GM19463 (cell line): ENCODE measurements around the gene SLC16A10.

ENCODE experiments used
- ATAC-seq: cut with Tn5 transposase; IDR thresholded peaks from one replicate; pipeline ENCODE4 v1.9.1; 2021; ENCODE audit warnings: mild to moderate bottlenecking, moderate library complexity; ENCODE audit not compliant: unreplicated experiment

SLC16A10 gene

DNA sequence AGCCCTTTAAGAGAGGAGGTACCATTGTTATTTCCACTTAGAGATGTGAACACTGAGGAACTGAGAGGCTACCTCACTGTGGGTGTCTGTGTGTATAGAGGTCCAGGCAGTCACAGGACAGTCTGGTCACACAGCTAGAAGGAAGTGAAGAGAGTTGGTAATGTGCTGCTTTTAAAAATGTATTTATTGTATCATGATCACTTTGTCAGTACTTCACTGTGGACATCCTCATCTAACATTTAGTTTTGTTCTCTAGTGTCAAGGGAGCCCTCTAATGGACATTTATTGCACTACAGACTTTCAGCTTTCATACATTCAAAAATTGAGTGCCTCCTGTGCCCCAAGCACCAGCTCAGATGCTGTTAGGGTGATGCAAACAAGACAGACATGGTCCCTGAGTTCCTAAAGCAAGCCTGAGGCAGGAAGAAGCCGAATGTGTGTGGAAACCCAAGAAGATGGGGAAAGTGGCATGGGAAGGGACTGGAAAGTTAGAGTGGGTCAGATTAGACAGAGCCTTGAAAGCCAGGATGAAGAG, 123.0 kb downstream of the SLC16A10 start:
- ATAC-seq, result no peak

DNA sequence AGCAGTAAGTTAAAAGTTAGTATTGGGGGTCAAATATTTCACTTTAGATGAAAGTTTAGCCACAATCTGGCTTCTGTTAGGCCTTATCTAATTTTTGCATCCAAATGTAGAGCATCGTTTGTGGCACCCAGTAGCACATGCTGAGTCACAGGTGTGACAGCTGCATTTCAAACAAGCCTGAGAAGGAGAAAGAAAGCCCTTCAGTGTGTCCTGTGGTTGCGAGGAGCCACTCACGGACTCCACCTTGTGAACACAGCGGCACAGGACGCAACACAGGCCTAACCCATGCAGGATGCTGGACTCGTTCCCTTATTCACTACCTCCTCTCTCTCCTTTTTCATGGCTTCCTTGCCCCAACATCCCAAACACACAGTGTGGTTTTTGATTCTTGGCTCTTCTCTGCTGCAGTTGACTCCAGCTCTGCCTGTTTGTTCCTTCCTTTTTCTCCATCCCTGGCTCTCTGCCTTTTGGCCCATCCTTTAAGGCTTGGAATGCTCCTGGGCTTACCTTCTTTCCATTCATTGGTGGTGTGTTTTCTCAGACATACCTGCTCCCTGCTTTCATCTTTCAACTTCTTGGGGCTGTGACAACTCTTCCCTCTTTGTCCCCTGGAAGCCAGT, 124.2 kb downstream of the SLC16A10 start:
- ATAC-seq, result no peak

DNA sequence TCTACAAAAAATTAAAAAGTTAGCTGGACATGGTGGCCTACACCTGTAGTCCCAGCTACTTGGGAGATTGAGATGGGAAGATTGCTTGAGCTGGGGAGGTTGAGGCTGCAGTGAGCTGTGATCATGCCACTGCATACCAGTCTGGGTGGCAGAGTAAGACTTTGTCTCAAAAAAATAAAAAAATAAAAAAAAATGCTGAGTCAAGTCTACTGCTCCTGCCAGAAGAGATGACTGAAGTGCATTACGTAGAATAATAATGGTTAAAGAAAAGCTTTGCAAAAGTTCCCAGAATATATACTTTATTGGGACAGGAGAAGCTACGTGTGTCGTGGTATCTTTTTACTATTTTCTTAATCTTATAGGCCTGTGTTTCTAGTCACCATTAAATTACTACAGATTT, 125.3 kb downstream of the SLC16A10 start:
- ATAC-seq, result no peak

DNA sequence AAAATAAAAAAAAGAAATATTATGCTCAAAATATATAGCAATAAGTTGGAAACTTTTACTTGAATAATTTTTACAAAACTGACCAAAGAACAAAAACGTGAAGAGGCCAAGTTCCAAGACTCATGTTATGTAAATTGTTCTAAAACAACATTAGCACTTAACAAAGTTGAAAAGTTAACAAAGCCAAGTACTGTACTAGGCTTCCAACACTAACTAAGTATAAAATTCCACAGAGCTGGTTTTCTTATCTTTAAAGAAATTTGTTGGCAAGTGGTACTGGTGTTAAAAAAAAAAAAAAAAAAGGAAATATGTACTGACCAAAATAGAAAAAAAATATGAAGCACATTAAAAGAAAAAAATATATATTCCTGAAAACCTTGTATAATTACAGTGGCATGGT, 127.8 kb downstream of the SLC16A10 start:
- ATAC-seq, result no peak

DNA sequence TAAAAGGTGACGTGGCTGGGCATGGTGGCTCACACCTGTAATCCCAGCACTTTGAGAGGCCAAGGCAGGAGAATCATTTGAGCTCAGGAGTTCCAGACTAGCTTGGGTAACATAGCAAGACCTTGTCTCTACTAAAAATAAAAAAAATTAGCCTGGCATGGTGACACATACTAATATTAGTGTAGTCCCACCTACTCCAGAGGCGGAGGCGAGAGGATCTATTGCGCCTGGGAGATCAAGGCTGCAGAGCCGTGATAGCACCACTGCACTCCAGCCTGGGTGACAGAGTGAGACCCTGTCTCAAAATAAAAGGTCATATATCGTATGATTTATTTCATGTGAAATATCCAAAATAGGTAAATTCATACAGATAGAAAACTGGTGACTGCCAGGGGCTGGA, 132.5 kb downstream of the SLC16A10 start:
- no peak for ATAC-seq

DNA sequence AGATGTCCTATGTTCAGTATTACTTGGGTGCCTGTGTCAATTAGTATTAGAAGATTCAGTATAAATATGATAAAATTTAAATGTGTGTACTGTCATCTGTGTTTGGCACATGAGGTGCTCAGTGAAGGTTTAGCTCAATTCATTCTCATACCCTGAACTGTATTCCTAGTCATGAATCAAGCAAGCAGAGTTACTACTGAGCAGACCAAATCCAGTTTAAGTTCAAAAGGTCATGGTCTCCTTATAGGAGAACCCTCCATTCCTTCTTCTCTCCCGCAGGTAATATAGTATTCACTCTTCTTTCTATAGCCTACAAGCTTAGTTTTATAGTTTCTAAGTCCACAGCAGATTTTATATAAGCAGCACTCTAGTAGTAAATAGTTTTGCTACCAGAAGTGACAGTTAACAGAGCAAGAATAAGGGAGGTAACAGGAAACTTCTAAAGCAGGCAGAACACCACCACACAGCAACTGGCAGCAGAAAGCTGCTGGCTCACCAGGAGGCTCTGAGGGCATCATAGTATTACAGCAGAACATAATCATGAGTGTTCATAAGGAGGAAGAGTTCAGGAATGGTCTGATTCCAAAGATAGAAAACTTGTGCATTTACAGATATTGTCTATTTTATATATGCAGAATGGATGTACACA, 133.2 kb downstream of the SLC16A10 start:
- no peak for ATAC-seq

DNA sequence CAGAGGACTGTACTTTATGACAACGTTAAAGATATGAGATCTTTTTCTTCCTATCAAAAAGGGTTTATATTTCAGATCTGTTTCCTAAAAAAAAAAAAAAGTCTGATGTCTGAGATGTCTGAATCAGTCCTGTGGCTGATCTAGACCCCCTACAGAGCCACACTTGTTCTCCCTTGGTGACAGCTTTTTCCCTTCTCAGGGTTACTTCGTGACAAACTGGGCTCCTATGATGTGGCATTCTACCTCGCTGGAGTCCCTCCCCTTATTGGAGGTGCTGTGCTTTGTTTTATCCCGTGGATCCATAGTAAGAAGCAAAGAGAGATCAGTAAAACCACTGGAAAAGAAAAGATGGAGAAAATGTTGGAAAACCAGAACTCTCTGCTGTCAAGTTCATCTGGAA, 134.5 kb downstream of the SLC16A10 start:
- no peak for ATAC-seq

DNA sequence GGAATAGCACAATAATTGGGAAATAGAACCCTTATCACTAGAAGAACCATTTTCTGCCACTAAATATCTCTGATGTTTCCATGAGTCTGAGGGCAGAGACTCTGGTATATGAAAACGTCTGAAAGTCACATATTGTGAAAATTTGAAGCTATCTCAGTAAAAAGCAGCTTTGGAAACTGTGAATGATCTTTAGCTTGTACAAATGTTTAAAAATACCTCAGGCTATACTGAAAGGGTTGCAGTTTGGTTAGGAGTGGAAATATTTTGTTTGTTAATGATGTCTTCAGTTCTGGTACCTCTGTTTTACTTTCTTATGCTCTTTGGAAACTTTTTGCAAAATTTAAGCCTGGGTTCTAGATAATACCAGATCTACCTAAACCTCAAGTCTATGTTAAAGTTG, 135.0 kb downstream of the SLC16A10 start:
- ATAC-seq, result peak; percentile 60

DNA sequence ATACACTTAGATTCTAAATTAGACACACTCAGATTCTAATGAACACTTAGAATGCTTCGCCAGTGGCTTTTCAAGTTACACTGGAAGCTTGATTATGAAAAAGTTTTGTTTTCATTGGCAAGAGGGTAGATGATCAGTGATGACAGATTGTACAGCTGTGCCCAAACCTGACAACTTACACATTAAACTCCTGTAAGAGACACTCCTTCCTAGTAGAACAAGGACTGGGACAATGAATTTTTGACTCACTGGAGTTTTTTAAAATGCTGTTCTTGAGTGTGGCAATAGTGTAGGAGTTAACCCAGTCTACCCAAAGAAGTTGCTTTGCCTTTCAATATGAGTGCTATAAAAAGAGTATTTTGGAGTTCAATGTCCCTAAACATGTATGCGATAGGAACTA, 140.8 kb downstream of the SLC16A10 start:
- no peak for ATAC-seq

DNA sequence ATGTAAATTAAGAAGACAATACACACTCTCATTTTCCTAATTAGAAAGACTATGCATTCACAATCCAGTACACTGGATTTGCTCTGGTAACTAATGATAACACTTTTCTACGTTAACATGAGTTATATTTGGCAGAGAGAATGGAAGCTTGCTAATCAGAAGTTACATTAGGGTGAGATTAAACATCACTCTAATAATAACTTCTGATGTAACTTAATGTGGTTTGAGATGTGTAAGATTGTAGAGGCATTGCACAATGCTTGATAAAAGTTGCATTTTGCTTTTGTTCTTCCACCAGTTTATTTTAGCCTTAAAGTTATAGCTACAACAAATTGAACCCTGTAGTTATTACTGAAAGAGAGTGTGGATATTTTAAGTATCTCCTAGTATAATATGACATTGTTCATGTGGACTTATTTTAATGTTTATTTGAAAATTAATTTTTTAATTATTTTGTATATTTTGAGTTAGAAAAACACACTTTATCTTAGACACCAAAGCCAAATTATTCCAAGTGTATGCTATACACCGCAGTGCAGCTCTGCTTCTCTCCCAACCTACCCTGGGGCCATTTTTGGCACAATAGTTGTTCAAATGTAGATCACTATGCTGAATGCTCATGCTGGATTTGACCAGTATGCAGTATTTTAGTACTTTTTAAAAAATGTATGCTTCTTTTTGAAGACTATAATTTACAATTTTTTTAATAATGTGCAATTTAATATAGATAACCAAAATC, 143.2 kb downstream of the SLC16A10 start:
- ATAC-seq, result no peak

DNA sequence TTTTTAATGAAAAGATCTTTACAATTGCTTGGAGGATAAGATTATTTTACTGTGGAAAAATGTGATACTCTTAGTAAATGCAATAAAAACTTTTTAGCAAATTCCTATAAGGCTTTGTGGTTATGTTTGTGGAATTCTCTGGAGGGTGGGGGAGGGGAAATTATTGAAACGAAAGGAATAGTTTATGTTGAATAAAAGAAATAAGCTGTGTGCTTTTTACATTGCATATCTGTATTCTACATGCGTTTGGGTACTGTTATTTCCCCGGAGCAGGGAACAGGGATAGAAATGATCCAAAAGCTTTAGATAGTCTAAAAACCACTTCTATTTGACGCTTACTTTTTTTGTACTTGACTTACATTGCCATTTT, 143.8 kb downstream of the SLC16A10 start:
- ATAC-seq, result no peak

DNA sequence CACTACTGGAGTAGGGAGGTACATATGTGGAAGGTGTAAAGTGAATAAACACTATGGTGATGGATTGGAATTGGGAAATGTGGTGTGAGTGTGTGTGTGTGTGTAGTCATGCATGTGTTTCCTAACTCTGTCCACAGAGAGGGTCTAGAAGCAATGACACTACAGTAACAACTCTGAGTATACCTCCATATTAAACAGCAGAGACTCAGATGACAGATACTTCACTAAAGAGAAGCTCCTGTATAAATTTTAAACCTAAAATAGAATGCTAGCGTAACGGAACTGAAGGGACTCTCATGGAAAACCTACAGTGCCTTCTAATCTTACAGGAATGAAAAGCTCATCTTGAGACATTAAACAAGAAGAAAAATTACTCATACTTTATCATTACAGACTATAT, 150.5 kb downstream of the SLC16A10 start:
- no peak for ATAC-seq

DNA sequence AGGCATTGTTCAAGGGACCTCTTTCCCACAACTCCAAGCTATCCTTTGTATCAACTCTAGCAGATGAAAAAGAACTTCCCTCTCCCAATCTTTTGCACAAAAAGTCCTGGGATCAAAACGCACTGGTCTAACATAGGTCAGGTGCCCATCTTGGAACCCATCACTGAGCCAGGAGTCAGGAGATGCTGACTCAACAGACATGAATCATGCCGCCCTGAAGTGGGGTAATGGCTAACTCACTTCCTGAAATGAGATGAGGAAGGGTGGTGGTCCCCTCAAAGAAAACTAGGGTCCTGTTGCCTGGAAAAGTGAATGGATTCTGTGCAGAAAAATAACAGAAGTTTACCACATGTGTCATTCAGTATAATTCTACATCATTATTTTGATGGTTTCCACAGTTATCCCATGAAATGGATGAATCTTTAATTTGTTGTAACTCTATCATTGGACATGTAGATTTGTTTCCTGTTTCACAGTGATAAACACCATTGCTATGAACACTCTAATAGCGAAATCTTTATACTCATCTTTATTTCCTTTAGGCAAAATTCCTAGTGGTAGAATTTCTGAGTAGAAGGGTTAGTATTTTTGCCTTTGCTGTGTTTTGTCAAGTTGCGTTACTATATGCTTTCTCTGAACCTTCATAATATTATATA, 151.3 kb downstream of the SLC16A10 start:
- ATAC-seq, result no peak

DNA sequence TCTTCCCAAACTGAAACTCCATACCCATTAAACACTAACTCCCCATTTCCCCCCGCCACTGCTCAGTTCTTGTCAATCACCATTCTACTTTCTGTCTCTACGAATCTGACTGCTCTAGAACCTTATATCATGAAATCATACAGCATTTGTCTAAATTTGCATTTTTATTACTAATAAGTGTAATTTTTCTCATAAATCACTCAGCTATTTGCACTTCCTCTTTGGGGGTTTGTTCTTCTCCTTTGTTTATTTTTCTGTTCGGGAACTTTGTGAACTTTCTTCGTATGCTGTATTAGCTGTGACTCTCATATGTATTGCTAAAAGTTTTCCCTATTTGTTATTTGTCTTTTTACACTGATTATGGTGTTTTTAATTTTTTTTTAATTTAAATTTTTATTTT, 152.2 kb downstream of the SLC16A10 start:
- no peak for ATAC-seq

DNA sequence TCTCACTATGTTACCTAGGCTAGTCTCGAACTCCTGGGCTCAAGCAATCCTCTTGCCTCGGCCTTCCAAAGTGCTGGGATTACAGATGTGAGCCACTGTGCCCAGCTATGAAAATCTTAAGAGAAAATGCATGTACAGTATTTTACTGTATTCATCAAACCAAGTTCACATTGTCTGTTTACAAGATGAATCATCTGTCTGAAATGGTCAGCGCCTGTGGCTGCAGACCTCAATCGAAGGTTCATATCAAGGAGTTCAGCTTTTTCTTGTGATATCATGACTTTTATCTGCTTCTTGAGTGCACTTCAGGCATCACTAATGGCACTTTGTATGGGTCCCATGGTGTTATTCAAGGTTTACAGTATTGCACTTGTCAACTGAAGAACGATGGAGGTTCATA, 155.1 kb downstream of the SLC16A10 start:
- no peak for ATAC-seq

DNA sequence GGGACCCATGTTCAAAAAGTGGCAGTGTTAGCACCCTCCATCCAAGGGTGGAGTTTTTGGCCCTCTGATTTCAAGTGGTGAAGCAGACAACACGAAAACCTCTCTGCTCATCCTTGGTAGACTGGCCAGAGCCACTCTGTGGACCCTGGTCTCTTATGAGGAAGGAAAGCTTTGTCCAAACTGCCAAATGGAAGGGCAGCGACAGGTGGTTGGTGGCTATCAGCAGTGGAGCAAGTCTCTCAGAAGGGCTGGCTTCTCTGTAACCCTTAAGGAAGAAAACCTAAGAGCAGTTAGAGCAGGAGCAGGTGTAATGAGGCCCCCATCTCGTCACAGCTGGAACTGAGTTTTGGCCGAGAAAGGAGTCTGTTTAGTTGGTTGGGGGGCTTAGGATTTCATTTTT, 155.8 kb downstream of the SLC16A10 start:
- no peak for ATAC-seq

DNA sequence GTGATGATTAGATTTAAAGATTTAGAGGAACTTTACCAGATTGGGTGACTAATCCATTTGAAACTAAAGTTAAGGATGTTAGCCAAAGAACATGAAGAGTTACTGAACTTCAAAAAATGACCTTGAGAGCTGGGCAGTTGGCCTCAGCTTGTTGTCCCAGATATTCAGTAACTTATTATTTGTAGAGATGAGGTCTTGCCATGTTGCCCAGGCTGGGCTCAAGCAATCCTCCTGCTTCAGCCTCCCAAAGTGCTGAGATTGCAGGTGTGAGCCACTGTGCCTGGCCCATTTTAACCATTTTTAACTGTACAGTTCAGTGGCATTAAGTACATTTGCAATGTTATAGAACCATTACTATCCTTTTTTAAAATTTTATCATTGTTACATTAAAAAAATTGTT, 161.5 kb downstream of the SLC16A10 start:
- ATAC-seq, result no peak

DNA sequence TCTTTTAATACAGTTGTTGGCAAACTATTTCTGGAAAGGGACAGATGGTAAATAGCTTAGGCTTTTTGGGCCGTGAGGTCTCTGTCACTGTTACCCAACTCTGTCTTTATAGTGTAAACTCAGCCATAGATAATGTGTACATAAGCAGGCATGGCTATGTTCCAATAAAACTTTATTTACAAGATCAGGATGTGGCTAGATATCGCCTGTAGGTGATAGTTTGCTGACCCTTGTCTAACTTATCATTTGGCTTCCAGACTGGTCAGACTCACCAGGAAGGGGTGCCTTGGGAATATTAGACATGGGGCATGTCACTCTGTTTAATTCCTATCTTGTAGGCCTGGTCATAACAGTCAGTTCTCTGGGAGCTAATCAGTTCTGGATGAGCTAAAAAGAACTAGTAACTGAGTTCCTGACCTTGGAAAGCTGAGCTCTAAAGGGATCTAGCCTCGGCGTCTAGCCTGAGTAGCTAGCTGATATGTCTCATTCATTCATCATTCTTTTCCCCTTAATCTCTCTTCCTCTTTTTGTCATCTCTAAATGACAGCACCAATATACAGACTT, 163.6 kb downstream of the SLC16A10 start:
- no peak for ATAC-seq

DNA sequence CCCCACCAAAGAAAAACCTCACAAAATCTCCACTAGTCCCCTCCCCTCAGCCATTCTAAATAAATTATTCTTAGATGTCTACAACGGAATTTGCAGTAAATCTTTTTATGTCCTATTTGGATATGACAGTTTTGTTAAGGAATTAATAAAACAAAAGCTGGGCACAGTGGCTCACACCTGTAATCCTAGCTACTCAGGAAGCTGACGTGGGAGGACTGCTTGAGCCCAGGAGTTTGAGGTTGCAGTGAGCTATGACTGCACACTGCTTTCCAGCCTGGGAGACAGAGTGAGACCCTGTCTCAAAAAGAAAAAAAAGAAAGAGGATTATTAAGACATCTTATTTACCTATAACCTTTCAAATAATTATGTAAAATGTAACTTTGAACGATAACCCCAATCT, 165.4 kb downstream of the SLC16A10 start:
- no peak for ATAC-seq

DNA sequence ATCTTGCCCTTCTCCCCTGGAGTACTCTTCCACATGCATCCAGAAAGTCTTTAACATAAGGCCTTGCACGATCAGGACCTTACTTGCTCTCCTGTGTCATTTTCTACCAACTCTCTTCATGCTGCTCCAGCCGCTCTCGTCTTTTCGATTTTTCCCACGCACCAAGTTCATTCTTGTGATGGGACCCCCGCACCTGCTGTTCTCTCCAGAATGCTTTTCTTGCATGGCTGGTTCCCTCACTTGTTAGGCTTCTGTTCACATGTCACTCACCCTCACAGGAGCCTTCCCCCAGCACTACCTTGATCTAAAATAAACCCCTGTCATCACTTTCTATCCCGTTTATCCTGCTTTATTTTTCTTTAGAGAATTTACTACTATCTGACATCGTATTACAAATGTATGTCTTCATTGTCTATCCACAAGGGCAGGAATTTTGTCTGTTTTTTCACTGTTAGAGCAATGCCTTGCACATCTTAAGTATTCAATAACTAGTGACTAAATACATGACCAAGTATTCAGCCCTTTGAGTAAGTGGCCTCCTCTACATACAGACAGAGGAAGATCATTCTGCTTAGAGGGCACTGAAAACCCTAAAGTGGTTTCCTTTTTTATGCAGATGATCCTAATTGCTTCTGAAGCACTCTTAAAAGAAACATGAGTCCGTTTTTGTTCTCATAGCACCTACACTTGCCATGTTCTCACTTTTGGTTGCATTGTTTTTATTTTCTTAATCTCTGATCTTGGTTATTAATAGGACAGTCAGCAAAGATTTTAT, 166.9 kb downstream of the SLC16A10 start:
- ATAC-seq, result no peak

DNA sequence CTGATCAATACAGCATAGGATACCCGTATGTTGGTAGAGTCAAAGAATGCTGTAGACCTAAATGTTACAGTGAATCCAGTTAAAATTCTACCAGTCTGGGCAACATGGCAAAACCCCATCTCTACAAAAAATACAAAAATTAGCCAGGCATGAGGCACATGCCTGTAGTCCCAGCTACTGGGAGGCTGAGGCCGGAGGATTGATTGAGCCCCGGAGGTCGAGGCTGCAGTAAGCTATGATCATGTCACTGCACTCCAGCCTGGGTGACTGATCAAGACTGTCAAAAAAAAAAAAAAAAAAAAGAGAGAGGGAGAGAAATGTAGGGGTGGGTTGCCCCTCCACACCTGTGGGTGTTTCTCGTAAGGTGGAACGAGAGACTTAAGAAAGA, 167.5 kb downstream of the SLC16A10 start:
- ATAC-seq, result no peak
